ENCODE measurements around the gene RAI1. TPM values are rescaled to one million over a fixed set of nuclear protein-coding genes. Genes with fewer than 3 reads are reported as not detected.

Gene RAI1
- total and polyA plus RNA-seq, 10 of the 15 experiments (the other 5 are each of a cell fraction or from before 2014, with no cell fraction given): 0.66 to 37.7 (median 6.0) TPM

DNA sequence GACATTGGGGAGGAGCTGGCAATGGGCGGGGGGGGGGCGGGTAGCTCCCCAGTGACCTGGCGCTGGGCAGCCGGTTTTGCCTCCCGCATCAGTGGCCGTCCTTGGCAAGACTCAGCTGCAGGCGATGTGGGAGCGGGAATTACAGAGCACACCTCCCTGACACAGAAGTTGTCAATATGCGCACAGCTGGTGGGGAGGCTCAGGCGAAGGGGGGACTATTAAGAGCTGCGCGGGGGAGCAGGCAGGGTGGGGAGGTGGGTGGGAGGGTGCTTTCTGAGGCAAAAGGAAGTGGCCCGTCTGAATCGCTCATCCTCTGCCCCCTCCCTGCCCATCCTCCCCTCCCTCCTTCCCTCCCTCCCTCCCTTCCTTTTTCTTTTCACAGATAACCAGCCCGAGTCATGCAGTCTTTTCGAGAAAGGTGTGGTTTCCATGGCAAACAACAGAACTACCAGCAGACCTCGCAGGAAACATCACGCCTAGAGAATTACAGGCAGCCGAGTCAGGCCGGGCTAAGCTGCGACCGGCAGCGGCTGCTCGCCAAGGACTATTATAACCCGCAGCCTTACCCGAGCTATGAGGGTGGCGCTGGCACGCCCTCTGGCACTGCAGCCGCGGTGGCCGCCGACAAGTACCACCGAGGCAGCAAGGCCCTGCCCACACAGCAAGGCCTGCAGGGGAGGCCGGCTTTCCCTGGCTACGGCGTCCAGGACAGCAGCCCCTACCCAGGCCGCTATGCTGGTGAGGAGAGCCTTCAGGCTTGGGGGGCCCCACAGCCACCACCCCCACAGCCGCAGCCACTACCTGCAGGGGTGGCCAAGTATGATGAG, 111.5 kb downstream of the RAI1 start:
- no peak overlapping the region for H3K4me2 ChIP-seq (ENCODE audit: control insufficient read depth, insufficient read depth)
- SMC1A ChIA-PET (ENCODE audit: uncharacterized antibody, unreplicated experiment): interaction anchor here (0.6 kb wide), 1 partner anchor 296 kb away, joined by 3 read pairs; no protein-coding TSS in a partner anchor
- WGBS (ENCODE audit: insufficient coverage, insufficient replicate concordance, low lambda C conversion rate, missing lambda C conversion rate): 40% methylated on average over 30 of the region's 38 CpGs
- no peak overlapping the region for H3K9ac ChIP-seq (ENCODE audit: control insufficient read depth, insufficient read depth, low read length)
- ATAC-seq (no peak), FAIRE-seq (no peak), DNase-seq (ENCODE audit: low read depth, low spot score) (no peak)
- BruUV-seq (replicated peaks): no TSS peak
- RAD21 ChIA-PET (ENCODE audit: unreplicated experiment): no interaction called here
- POLR2A ChIA-PET: no interaction called here
- H3K9me3 ChIP-seq (replicated peaks; ENCODE audit: control insufficient read depth, insufficient read depth, low read length): no peaks in the 10 kb centered on the region
- CTCF ChIA-PET: no interaction called here
- no peaks in the 10 kb centered on the region for H4K20me1 ChIP-seq (ENCODE audit: control insufficient read depth, insufficient read depth)
- no peak overlapping the region for H3K27ac ChIP-seq (ENCODE audit: control insufficient read depth, insufficient read depth)
- peaks cover 0 to 35% of the 10 kb centered on the region in 2 experiments for H3K36me3 ChIP-seq (ENCODE audit: control insufficient read depth in 2 of 2, insufficient read depth in 2 of 2, low read length in 1 of 2)
- H3K79me2 ChIP-seq (ENCODE audit: control insufficient read depth, insufficient read depth, low read length): no peaks in the 10 kb centered on the region
- H2AFZ ChIP-seq (ENCODE audit: control insufficient read depth, low read depth, low read length): no peak overlapping the region
- H3K4me3 ChIP-seq: no peak overlapping the region
- H3K27me3 ChIP-seq (replicated peaks in 1 of 2; ENCODE audit: control insufficient read depth in 2 of 2, insufficient read depth in 2 of 2, low read length in 1 of 2): no peaks in the 10 kb centered on the region
- intact Hi-C loops (cut with micrococcal nuclease; ENCODE audit: unreplicated experiment) (no loop called here), in situ Hi-C loops (cut with MboI) (no loop called here)
- no peak for TF ChIP-seq JUNB (IDR thresholded peaks at IDR 0.05)
- TF ChIP-seq CEBPZ (IDR thresholded peaks at IDR 0.05; ENCODE audit: low read depth, low read length): no peak
- no peak for TF ChIP-seq SMC3 (IDR thresholded peaks at IDR 0.05; ENCODE audit: borderline replicate concordance, low read length)
- no peak for TF ChIP-seq TCF12 (IDR thresholded peaks at IDR 0.05; ENCODE audit: low read depth, low read length)
- no peak for TF ChIP-seq KAT2A (conservative IDR thresholded peaks at IDR 0.05; ENCODE audit: control insufficient read depth, low read depth, low read length)
- no peak for TF ChIP-seq NFYB (IDR thresholded peaks at IDR 0.05; ENCODE audit: insufficient read depth, low read depth, low read length)
- no peak for TF ChIP-seq MTA2 (IDR thresholded peaks at IDR 0.05; ENCODE audit: low read depth)
- no peak for TF ChIP-seq RELA (IDR thresholded peaks at IDR 0.05; ENCODE audit: borderline replicate concordance, partially characterized antibody)
- no peak for TF ChIP-seq BHLHE40 (IDR thresholded peaks at IDR 0.05; ENCODE audit: borderline replicate concordance in 1 of 2, low read depth in 2 of 2, low read length in 1 of 2)
- TF ChIP-seq ZBED1 (IDR thresholded peaks at IDR 0.05; ENCODE audit: borderline replicate concordance): no peak
- TF ChIP-seq NFXL1 (IDR thresholded peaks at IDR 0.05; ENCODE audit: borderline replicate concordance): no peak
- no peak for TF ChIP-seq PKNOX1 (IDR thresholded peaks at IDR 0.05)
- TF ChIP-seq MXI1 (IDR thresholded peaks at IDR 0.05; ENCODE audit: low read depth, low read length): no peak
- no peak for TF ChIP-seq NR2C2 (IDR thresholded peaks at IDR 0.05; ENCODE audit: borderline replicate concordance, control insufficient read depth, insufficient read length, low read depth)
- TF ChIP-seq NFIC (IDR thresholded peaks at IDR 0.05; ENCODE audit: low read depth, low read length): no peak
- no peak for TF ChIP-seq FOXK2 (IDR thresholded peaks at IDR 0.05)
- H3K4me1 ChIP-seq (ENCODE audit: control insufficient read depth, insufficient read depth, low read length): peaks cover 3% of the 10 kb centered on the region; the same call in 1 of the 2 replicates
